Liver (tissue), 9 donors: ENCODE results near the gene SORL1. TPM values are rescaled to one million over a fixed set of nuclear protein-coding genes. Genes with fewer than 3 reads are reported as not detected.

Experiments used
- DNase-seq: peaks from one replicate; pipeline ENCODE4 v3.0.0-alpha.2; 2017; ENCODE audit warnings: low spot score
- H3K27ac ChIP-seq, 2 donors: one replicate each; pipeline ENCODE4 v1.7.0; 2013; ENCODE audit warnings: inconsistent platforms in 2 of 2, low read length in 2 of 2, control low read depth in 1 of 2, low read depth in 1 of 2, mild to moderate bottlenecking in 1 of 2
- H3K27me3 ChIP-seq, 4 donors: one replicate each; pipeline versions ENCODE4 v1.6.1 to v1.7.0; 2013; ENCODE audit warnings: low read length in 3 of 4, inconsistent platforms in 1 of 4, mild to moderate bottlenecking in 1 of 4, moderate library complexity in 1 of 4; ENCODE audit not compliant: control insufficient read depth in 4 of 4, insufficient read depth in 4 of 4
- H3K36me3 ChIP-seq, 4 donors: one replicate each; pipeline versions ENCODE4 v1.6.1 to v1.7.0; 2013; ENCODE audit warnings: low read length in 3 of 4, mild to moderate bottlenecking in 3 of 4, low read depth in 1 of 4, moderate library complexity in 1 of 4; ENCODE audit not compliant: control insufficient read depth in 4 of 4, insufficient read depth in 3 of 4
- H3K4me1 ChIP-seq, 4 donors: one replicate each; pipeline versions ENCODE4 v1.6.1 to v1.7.0; 2013; ENCODE audit warnings: low read length in 3 of 4, mild to moderate bottlenecking in 3 of 4, moderate library complexity in 1 of 4; ENCODE audit not compliant: control insufficient read depth in 4 of 4, insufficient read depth in 4 of 4
- H3K4me3 ChIP-seq, 3 donors: one replicate each; pipeline versions ENCODE4 v1.6.1 to v1.7.0; 2013; ENCODE audit warnings: low read length in 3 of 3, control low read depth in 1 of 3, low read depth in 1 of 3, mild to moderate bottlenecking in 1 of 3
- H3K9ac ChIP-seq, 2 donors: one replicate each; pipeline ENCODE4 v1.7.0; 2013; ENCODE audit warnings: low read length in 2 of 2, mild to moderate bottlenecking in 2 of 2, moderate library complexity in 2 of 2, control low read depth in 1 of 2, low read depth in 1 of 2
- H3K9me3 ChIP-seq, 4 donors: one replicate each; pipeline versions ENCODE4 v1.6.1 to v1.7.0; 2013; ENCODE audit warnings: low read length in 3 of 4; ENCODE audit not compliant: control insufficient read depth in 4 of 4
- ATF3 ChIP-seq: IDR thresholded peaks from 2 replicates; pipeline ENCODE4 v1.6.1; 2016; ENCODE audit warnings: antibody characterized with exemption
- CTCF ChIP-seq: fragments of 150-350 bp; IDR thresholded peaks from 2 replicates; pipeline ENCODE4 v1.5.1; 2017; ENCODE audit warnings: improper control_type of control experiment, low read depth, low read length; ENCODE audit not compliant: missing input control
- EGR1 ChIP-seq, 2 donors: IDR thresholded peaks; 2 replicates each; pipeline ENCODE4 v1.6.1; 2016 to 2018; ENCODE audit warnings: antibody characterized with exemption in 2 of 2, low read depth in 2 of 2
- FOXA1 ChIP-seq: IDR thresholded peaks from 2 replicates; pipeline ENCODE4 v1.6.1; 2016; ENCODE audit warnings: antibody characterized with exemption
- FOXA2 ChIP-seq: IDR thresholded peaks from 2 replicates; pipeline ENCODE4 v1.6.1; 2016; ENCODE audit warnings: antibody characterized with exemption
- GABPA ChIP-seq, 2 donors: IDR thresholded peaks in 1 of 2; conservative IDR thresholded peaks in 1 of 2; 2 replicates each; pipeline ENCODE4 v1.6.1; 2016; ENCODE audit warnings: antibody characterized with exemption in 2 of 2, mild to moderate bottlenecking in 1 of 2, moderate library complexity in 1 of 2
- HNF4A ChIP-seq, 2 donors: conservative IDR thresholded peaks; 2 replicates each; pipeline ENCODE4 v1.6.1; 2016; ENCODE audit warnings: antibody characterized with exemption in 2 of 2, mild to moderate bottlenecking in 2 of 2
- HNF4G ChIP-seq: IDR thresholded peaks from 2 replicates; pipeline ENCODE4 v1.6.1; 2016; ENCODE audit warnings: antibody characterized with exemption
- JUND ChIP-seq, 2 donors: IDR thresholded peaks; 2 replicates each; pipeline ENCODE4 v1.6.1; 2016; ENCODE audit warnings: antibody characterized with exemption in 2 of 2
- MAX ChIP-seq: IDR thresholded peaks from 2 replicates; pipeline ENCODE4 v1.6.1; 2016; ENCODE audit warnings: antibody characterized with exemption
- NR2F2 ChIP-seq: IDR thresholded peaks from 2 replicates; pipeline ENCODE4 v1.6.1; 2016; ENCODE audit warnings: antibody characterized with exemption
- RAD21 ChIP-seq, 2 donors: IDR thresholded peaks; 2 replicates each; pipeline ENCODE4 v1.6.1; 2016; ENCODE audit warnings: antibody characterized with exemption in 2 of 2, mild to moderate bottlenecking in 2 of 2
- REST ChIP-seq: IDR thresholded peaks from 2 replicates; pipeline ENCODE4 v1.6.1; 2016; ENCODE audit warnings: antibody characterized with exemption, mild to moderate bottlenecking
- RXRA ChIP-seq, 2 donors: IDR thresholded peaks; 2 replicates each; pipeline ENCODE4 v1.6.1; 2017 to 2018; ENCODE audit warnings: antibody characterized with exemption in 2 of 2, mild to moderate bottlenecking in 1 of 2
- SP1 ChIP-seq: IDR thresholded peaks from 2 replicates; pipeline ENCODE4 v1.6.1; 2018; ENCODE audit warnings: antibody characterized with exemption, mild to moderate bottlenecking
- TAF1 ChIP-seq: conservative IDR thresholded peaks from 2 replicates; pipeline ENCODE4 v1.6.1; 2016; ENCODE audit warnings: antibody characterized with exemption, mild to moderate bottlenecking
- YY1 ChIP-seq: IDR thresholded peaks from 2 replicates; pipeline ENCODE4 v1.6.1; 2016; ENCODE audit warnings: antibody characterized with exemption, mild to moderate bottlenecking
- ZBTB33 ChIP-seq: IDR thresholded peaks from 2 replicates; pipeline ENCODE4 v1.6.1; 2016; ENCODE audit warnings: antibody characterized with exemption
- WGBS: extraction: QIAGEN DNeasy Blood & Tissue Kit; methylation state at CpG from one replicate; pipeline ENCODE4 v1.1.7; 2013; 5-methylcytosine and 5-hydroxymethylcytosine counted together
- polyA plus RNA-seq, 2 donors: library from polyadenylated mRNA; stranded (reverse) in 1 of 2; unstranded in 1 of 2; fragments of 200-250 nt in 1 of 2; fragments of >200 nt in 1 of 2; fragmentation: Nextera tagmentation in 1 of 2; extraction: Ambion mirVana in 1 of 2; gene quantifications; one replicate each; pipeline versions ENCODE4 v1.2.1 to v1.2.3, GENCODE V29; 2013 to 2015
- total RNA-seq, 2 donors: library from RNA; depleted of rRNA; stranded (reverse); fragments of >200 nt; gene quantifications; one replicate each; pipeline ENCODE4 v1.2.3, GENCODE V29; 2014
- donor health status: healthy.
- donor health status: healthy.
- donor health status: healthy.
- donor health status: healthy.
- donor health status: healthy.

The SORL1 gene
- total and polyA plus RNA-seq, 4 donors: 14.6 to 124 (median 25.4) TPM

GRCh38 chr11:121510438-121510837 is 58.3 kb downstream of the SORL1 start:
- Histone ChIP-seq H3K36me3 (peaks cover 4 to 37% (median 18%) of the 10 kb centered on the region in 4 donors), H3K4me1 (peaks cover 0 to 16% (median 1%) of the 10 kb centered on the region in 4 donors), H3K9ac (no peak overlapping the region), H3K4me3 (no peak overlapping the region), H3K27ac (no peak overlapping the region), H3K9me3 (no peaks in the 10 kb centered on the region), H3K27me3 (no peaks in the 10 kb centered on the region)
- TF ChIP-seq RAD21 (IDR thresholded peaks at IDR 0.05) (no peak), RXRA (IDR thresholded peaks at IDR 0.05) (no peak), JUND (IDR thresholded peaks at IDR 0.05) (no peak), CTCF (no peak), EGR1 (IDR thresholded peaks at IDR 0.05; ENCODE audit: low read depth in 2 of 2) (no peak), REST (no peak), ATF3 (no peak), TAF1 (no peak), ZBTB33 (no peak), GABPA (IDR thresholded peaks at IDR 0.05 in 1 of 2, conservative IDR thresholded peaks at IDR 0.05 in 1 of 2) (no peak), NR2F2 (no peak), SP1 (no peak), MAX (no peak), HNF4G (no peak), FOXA2 (no peak), YY1 (no peak), FOXA1 (no peak), HNF4A (conservative IDR thresholded peaks at IDR 0.05) (no peak)
- WGBS: 90% methylated on average over 2 of the region's 2 CpGs
- no peak for DNase-seq
